RWPE2 (cell line): ENCODE results near the gene TAPBPL.

Experiments used
- ATAC-seq: fragments of 200-7000 bp; cut with Tn5 transposase; 3 replicates; pipeline ENCODE4 v1.9.1; 2021; ENCODE audit warnings: low read depth
- DNase-seq: peaks from one replicate; pipeline ENCODE4 v3.0.0-alpha.2; 2020; ENCODE audit warnings: low spot score
- H3K27ac ChIP-seq: fragments of 450-650 bp; 2 replicates; pipeline ENCODE4 v1.5.1; 2017; ENCODE audit warnings: mild to moderate bottlenecking; ENCODE audit not compliant: poor library complexity, severe bottlenecking
- H3K27me3 ChIP-seq: fragments of 250-450 bp; sonication (Bioruptor Pico); 2 replicates; pipeline ENCODE4 v1.5.1; 2021; ENCODE audit warnings: mild to moderate bottlenecking, moderate library complexity; ENCODE audit not compliant: insufficient read depth, poor library complexity, severe bottlenecking
- H3K36me3 ChIP-seq: fragments of 250-450 bp; sonication (Bioruptor Pico); 2 replicates; pipeline ENCODE4 v1.5.1; 2020; ENCODE audit warnings: low read depth, mild to moderate bottlenecking, moderate library complexity
- H3K4me1 ChIP-seq: fragments of 250-450 bp; sonication (Bioruptor Pico); 2 replicates; pipeline ENCODE4 v1.5.1; 2021; ENCODE audit warnings: mild to moderate bottlenecking, moderate library complexity; ENCODE audit not compliant: insufficient read depth, poor library complexity, severe bottlenecking
- H3K4me3 ChIP-seq: fragments of 250-450 bp; sonication (Bioruptor Pico); 2 replicates; pipeline ENCODE4 v1.5.1; 2021; ENCODE audit warnings: mild to moderate bottlenecking, moderate library complexity; ENCODE audit not compliant: severe bottlenecking
- H3K9me3 ChIP-seq: fragments of 250-450 bp; sonication (Bioruptor Pico); 2 replicates; pipeline ENCODE4 v1.5.1; 2021; ENCODE audit warnings: mild to moderate bottlenecking, moderate library complexity; ENCODE audit not compliant: severe bottlenecking
- TF ChIP-seq, protein P1 (sequence below): fragments of 450-650 bp; IDR thresholded peaks from one replicate; pipeline ENCODE4 v1.5.1; 2017; ENCODE audit warnings: mild to moderate bottlenecking, moderate library complexity; ENCODE audit not compliant: poor library complexity, severe bottlenecking

Gene TAPBPL

DNA sequence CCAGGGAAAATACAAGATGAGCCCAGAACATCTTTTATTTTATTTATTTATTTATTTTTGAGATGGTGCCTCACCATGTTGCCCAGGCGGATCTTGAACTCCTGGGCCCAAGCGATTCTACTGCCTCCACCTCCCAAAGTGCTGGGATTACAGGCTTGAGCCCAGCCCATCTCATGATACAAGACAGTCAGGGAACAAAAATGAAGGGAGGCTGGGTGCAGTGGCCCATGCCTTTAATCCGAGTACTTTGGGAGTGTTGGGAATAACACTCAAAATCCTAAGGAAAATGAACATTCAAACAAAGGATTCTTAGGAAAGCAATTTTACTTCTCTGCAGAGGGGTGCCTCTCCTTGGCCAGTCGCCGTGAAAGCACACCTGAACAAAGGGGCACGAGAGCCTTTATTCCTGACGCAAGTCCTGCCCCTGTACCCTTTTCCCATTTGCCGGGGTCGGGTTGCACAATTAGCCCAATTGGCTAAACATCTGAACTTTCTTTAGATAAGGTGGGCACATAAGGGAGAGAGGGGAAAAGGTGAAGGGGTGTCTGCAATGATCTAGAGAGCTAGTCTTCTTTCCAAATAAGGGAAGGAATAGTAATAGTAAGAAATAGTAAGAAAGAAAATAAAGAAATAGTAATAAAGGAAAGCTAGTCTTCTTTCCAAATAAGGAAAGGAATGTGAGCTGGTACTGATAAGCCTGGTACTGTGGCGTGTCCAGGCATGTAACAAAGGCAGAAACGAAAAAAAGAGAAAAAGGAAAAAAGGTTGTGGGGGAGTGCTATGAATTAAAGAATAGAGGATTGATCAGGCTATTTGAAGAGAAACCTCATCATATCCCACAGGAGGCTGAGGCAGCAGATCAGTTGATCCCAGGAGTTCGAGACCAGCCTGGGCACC is 55.5 kb downstream of the TAPBPL start:
- peaks cover 18% of the 10 kb centered on the region for H3K4me1 ChIP-seq
- DNase-seq, result no peak
- no peaks in the 10 kb centered on the region for H3K9me3 ChIP-seq
- peaks cover 81% of the 10 kb centered on the region for H3K36me3 ChIP-seq
- no peak overlapping the region for H3K4me3 ChIP-seq
- peak; percentile 59; the same call in 2 of the 3 replicates for ATAC-seq
- TF ChIP-seq, protein P1, sequence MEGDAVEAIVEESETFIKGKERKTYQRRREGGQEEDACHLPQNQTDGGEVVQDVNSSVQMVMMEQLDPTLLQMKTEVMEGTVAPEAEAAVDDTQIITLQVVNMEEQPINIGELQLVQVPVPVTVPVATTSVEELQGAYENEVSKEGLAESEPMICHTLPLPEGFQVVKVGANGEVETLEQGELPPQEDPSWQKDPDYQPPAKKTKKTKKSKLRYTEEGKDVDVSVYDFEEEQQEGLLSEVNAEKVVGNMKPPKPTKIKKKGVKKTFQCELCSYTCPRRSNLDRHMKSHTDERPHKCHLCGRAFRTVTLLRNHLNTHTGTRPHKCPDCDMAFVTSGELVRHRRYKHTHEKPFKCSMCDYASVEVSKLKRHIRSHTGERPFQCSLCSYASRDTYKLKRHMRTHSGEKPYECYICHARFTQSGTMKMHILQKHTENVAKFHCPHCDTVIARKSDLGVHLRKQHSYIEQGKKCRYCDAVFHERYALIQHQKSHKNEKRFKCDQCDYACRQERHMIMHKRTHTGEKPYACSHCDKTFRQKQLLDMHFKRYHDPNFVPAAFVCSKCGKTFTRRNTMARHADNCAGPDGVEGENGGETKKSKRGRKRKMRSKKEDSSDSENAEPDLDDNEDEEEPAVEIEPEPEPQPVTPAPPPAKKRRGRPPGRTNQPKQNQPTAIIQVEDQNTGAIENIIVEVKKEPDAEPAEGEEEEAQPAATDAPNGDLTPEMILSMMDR, result no peak
- H3K27me3 ChIP-seq, result no peaks in the 10 kb centered on the region
- H3K27ac ChIP-seq, result peak overlapping the region; percentile 70

DNA sequence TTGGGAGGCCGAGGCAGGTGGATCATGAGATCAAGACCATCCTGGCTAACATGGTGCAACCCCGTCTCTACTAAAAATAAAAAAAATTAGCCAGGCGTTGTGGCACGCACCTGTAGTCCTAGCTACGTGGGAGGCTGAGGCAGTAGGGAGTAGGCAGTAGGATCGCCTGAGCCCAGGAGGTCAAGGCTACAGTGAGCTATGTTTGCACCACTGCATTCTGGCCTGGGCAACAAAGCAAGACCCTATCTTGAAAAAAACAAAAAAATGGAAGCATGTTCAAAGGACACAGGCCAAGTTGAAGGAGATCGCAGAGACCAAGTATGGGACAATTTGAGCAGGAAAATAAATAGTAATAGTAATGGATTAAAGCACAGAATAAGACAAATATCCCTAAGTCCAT is 56.2 kb downstream of the TAPBPL start:
- ATAC-seq, result no peak
- peaks cover 81% of the 10 kb centered on the region for H3K36me3 ChIP-seq
- H3K27me3 ChIP-seq, result no peaks in the 10 kb centered on the region
- TF ChIP-seq, protein P1, result no peak
- peaks cover 18% of the 10 kb centered on the region for H3K4me1 ChIP-seq
- H3K9me3 ChIP-seq, result no peaks in the 10 kb centered on the region
- H3K27ac ChIP-seq, result peak overlapping the region; percentile 70
- no peak overlapping the region for H3K4me3 ChIP-seq
- no peak for DNase-seq
